GM12892 (cell line): ENCODE data around the gene ADARB2.

ENCODE experiments used
- POLR2A ChIP-seq: IDR thresholded peaks from 2 replicates; pipeline ENCODE4 v1.6.1; 2011; ENCODE audit warnings: low read depth, low read length, control low read depth
- POLR2AphosphoS5 ChIP-seq: IDR thresholded peaks from 2 replicates; pipeline ENCODE4 v1.6.1; 2011; ENCODE audit warnings: low read depth, low read length, control low read depth
- TAF1 ChIP-seq: IDR thresholded peaks from 2 replicates; pipeline ENCODE4 v1.6.1; 2011; ENCODE audit warnings: low read depth, mild to moderate bottlenecking, control low read depth, low read length, borderline replicate concordance

DNA sequence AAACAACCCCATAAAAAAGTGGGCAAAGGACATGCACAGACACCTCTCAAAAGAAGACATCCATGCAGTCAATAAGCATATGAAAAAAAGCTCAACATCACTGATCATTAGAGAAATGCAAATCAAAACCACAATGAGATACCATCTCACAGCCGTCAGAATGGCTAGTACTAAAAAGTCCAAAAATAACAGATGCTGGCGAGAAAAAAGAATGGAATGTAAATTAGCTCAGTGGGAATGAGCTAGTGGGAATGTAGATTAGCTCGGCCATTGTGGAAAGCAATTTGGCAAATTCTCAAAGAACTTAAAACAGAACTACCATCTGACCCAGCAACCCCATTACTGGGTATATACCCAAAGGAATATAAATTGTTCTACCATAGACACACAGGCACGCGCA, 394.1 kb downstream of the ADARB2 start:
- TF ChIP-seq POLR2AphosphoS5, result no peak
- TF ChIP-seq TAF1, result no peak
- no peak for TF ChIP-seq POLR2A
